ENCODE results near the gene LNX1.

LNX1 gene

GRCh38 chr4:53532521-53532920 is 58.8 kb downstream of the LNX1 start:
- no peak for DNase-seq

- no peak for DNase-seq
Observed at GRCh38 chr4:53531585-53532224, 59.6 kb downstream of the LNX1 start.

- DNase-seq, result no peak
Observed at GRCh38 chr4:53529025-53529424, 62.3 kb downstream of the LNX1 start.

- no peak for DNase-seq
Observed at GRCh38 chr4:53527930-53528329, 63.4 kb downstream of the LNX1 start.

- DNase-seq, result no peak
Observed at GRCh38 chr4:53527326-53527725, 64.0 kb downstream of the LNX1 start.

- no peak for DNase-seq
Observed at GRCh38 chr4:53522334-53522733, 69.0 kb downstream of the LNX1 start.

GRCh38 chr4:53520116-53520515 is 71.2 kb downstream of the LNX1 start:
- no peak for DNase-seq

GRCh38 chr4:53518807-53519206 is 72.5 kb downstream of the LNX1 start:
- DNase-seq, result no peak

- DNase-seq, result no peak
Observed at GRCh38 chr4:53515076-53515475, 76.2 kb downstream of the LNX1 start.

- no peak for DNase-seq
Observed at GRCh38 chr4:53514509-53514908, 76.8 kb downstream of the LNX1 start.

- DNase-seq, result no peak
Observed at GRCh38 chr4:53512608-53513007, 78.7 kb downstream of the LNX1 start.

- no peak for DNase-seq
Observed at GRCh38 chr4:53511014-53511413, 80.3 kb downstream of the LNX1 start.

- no peak for DNase-seq
Observed at GRCh38 chr4:53510321-53510720, 81.0 kb downstream of the LNX1 start.

GRCh38 chr4:53508446-53508845 is 82.8 kb downstream of the LNX1 start:
- DNase-seq, result no peak

GRCh38 chr4:53507671-53508286 is 83.5 kb downstream of the LNX1 start:
- DNase-seq, result no peak

- no peak for DNase-seq
Observed at GRCh38 chr4:53507058-53507457, 84.2 kb downstream of the LNX1 start.

- DNase-seq, result no peak
Observed at GRCh38 chr4:53505947-53506346, 85.3 kb downstream of the LNX1 start.

GRCh38 chr4:53502094-53502493 is 89.2 kb downstream of the LNX1 start:
- DNase-seq, result no peak

GRCh38 chr4:53501561-53501960 is 89.7 kb downstream of the LNX1 start:
- no peak for DNase-seq

- DNase-seq, result no peak
Observed at GRCh38 chr4:53500546-53500945, 90.7 kb downstream of the LNX1 start.

GRCh38 chr4:53499791-53500190 is 91.5 kb downstream of the LNX1 start:
- no peak for DNase-seq

- DNase-seq, result no peak
Observed at GRCh38 chr4:53498706-53499105, 92.6 kb downstream of the LNX1 start.

GRCh38 chr4:53497487-53498244 is 93.6 kb downstream of the LNX1 start:
- DNase-seq, result no peak

GRCh38 chr4:53494851-53495250 is 96.4 kb downstream of the LNX1 start:
- DNase-seq, result no peak

Data from NCI-H1436 treated with DMSO at 0.1 percent for 48 hours (cell line).